GM12875 (cell line): ENCODE measurements around the gene TPP1.

Experiments
- H3K4me3 ChIP-seq: one replicate; pipeline ENCODE4 v1.5.1; 2011; ENCODE audit warnings: low read depth, low read length, control low read depth
- CTCF ChIP-seq: IDR thresholded peaks from 2 replicates; pipeline ENCODE4 v1.5.1; 2011; ENCODE audit warnings: low read depth, mild to moderate bottlenecking, control low read depth, inconsistent platforms, low read length, moderate library complexity, borderline replicate concordance; ENCODE audit not compliant: insufficient read depth

TPP1 gene

DNA sequence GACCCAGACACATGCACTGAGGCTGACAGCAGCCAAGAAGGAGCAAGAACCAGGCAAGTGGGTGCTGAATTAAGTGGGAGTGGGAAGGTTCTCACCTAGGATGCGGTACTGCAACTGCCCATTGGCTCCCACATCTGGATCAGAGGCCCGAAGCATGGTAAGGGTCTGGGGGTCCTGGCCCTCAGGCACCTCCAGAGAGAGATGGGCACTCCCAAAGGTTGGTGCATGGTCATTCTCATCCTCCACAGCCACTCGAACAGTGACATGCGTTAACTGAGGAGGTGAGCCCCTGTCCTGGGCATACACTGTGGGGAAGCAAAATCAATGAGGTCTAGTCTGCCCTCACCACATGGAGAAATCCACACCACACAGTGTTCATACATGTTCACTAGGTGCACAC lies 9.3 kb upstream of the TPP1 start:
- H3K4me3 ChIP-seq: no peak overlapping the region
- no peak for TF ChIP-seq CTCF

GRCh38 chr11:6627762-6628241 lies 8.6 kb upstream of the TPP1 start:
- TF ChIP-seq CTCF: no peak

GRCh38 chr11:6626971-6627761 lies 7.9 kb upstream of the TPP1 start:
- H3K4me3 ChIP-seq: no peak overlapping the region
- TF ChIP-seq CTCF: no peak

More at GRCh38 chr11:6627762-6628241, 8.6 kb upstream of the TPP1 start:
- no peak overlapping the region for H3K4me3 ChIP-seq

DNA sequence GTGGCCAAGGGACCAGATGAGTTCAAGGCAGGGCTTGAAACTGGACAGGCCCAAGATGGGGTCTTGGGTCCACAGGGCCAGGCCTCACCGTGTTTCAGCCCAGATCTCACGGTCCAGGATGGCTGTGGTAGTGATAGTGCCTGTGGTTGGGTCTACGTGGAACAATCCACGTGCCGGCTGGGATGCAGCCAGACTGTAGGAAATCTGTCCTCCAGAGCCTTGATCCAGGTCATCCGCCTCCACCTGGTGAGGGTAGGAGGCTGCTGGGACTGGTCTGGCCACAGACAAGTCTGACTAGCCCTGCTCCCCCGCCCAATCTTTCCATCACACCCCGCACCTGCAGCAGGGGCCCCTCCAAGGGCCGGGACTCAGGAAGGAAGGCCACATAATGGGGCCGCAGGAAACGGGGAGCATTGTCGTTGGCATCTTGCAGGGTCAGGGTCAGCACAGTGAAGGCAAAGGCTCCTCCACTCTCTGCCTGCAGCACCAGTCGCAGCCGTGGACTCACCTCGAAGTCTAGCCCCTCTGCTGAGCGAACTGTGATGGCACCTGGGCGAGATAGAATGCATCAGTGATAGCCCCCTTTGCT lies 6.7 kb upstream of the TPP1 start:
- no peak for TF ChIP-seq CTCF
- no peak overlapping the region for H3K4me3 ChIP-seq

DNA sequence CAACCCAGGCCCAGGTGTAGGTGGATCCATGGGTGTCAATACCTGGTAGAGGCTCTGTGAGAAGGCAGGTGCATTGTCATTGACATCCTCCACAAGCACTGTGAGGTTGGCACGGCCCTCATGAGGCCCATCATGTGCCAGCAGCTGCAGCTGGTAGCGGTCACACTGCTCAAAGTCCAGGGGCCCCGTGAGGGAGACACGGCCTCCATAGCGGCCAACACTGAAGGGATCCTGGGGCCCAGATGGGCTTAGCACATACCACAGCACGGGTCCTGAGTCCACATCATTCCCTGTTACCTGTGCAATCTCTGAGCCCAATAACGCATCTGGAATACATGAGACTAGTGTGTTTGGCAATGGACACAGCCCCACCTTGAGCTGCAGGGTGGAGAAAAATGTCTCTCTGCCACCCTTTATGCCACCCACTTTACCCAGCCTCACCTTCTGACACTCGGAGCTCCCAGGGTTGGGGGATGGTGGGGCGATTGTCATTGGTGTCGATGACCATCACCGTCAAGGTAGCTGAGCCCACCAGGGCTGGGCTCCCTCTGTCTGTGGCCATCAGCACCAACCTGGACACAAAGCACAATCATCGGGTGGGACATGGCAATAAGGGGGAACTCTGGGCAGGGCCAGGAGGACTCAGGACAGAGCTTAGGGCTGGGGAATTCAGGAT lies 6.1 kb upstream of the TPP1 start:
- H3K4me3 ChIP-seq: no peak overlapping the region
- no peak for TF ChIP-seq CTCF

- H3K4me3 ChIP-seq: no peak overlapping the region
- TF ChIP-seq CTCF: no peak
Observed at GRCh38 chr11:6623391-6624363, 4.5 kb upstream of the TPP1 start.
